GM19328 (cell line): ENCODE results near the gene GPR35.

Experiments used
- ATAC-seq: cut with Tn5 transposase; IDR thresholded peaks from one replicate; pipeline ENCODE4 v1.9.1; 2021; ENCODE audit warnings: mild to moderate bottlenecking, moderate library complexity; ENCODE audit not compliant: unreplicated experiment

Gene GPR35

DNA sequence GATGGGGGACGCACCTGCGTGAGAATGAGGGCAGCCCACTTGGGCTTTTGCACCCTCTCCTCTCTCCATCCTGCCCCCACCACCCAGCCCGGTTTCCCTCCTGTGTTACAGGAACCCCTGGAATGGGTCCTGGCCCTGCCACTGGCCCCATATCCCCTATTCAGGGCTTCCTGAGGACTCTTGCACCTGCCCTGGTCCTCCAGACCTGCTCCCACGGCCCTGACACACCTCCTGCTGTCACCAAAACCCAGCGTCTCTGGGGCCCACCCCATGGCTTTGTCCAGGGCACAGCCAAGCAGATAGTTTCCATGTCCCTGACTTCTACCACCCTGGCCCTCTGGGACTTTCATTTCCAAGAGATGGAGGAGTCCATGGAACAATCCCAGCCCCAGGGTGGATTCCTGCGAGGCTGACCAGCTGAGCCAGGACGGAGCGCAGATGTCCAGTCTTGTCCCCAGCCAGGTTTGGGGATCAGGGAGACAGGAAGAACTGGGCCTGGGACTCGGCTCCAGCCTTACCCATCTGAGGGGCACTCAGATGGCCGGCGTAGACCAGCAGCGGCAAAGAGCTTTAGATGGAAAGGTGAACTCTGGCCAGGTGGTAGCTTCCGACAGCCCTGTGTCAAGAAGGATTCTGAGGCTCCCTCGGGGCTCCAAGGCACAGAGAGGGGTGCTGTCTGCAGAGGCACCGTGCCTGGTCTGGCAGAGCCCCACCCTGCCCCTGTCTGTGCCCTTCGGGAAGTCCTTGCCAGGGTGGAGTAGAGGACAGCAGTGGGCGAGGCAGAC is 12.0 kb downstream of the GPR35 start:
- ATAC-seq, result no peak

DNA sequence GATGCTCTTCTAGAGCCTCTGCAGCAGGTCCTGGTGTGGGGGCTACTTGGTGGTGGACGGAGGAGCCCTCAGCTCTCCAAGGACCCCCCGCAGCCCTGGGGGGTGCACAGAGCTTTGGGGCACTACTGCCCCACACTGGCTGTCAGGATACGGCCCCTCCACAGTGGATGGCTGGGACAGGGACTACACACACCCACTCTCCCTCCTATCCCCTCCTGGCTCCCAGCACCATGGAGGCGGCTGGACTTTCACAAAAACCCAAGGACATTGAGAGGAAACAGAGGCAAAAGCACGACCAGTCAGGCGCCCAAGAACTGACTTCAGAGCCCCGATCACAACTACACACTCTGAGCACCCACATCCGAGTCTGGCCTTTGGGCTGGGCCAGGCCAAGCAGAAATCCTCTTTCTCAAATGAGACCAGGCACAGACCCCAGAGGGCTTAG is 12.6 kb downstream of the GPR35 start:
- no peak for ATAC-seq

DNA sequence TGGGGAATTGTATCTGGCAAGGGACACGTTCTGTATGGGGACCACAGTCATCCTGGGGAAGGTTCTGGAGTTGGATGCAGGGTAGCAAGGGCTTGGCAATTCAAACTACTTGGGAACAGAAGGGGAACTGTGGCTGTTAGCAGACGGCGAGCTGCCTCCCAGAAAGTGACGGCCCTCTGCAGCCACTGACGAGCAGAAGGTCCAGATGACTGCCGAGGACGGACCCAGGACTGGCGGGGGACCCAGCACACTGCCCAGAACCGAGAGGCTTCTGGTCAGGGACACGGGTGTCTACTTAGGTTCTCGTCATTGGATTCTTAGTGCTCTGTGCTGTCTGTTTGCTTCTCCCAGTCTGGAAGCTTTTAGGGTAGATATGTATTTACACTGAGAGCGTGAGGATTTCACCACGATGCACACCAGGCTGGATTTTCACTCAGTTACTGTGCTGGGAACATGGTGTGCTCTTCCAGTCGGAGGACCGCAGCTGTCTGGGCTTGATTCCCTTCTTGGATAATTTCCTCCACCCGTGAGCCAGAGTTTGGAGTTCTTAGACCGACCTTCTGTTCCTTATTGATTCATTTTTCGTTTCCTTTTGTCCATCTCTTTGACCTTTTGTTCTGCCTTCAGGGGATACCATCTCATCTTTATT is 13.4 kb downstream of the GPR35 start:
- ATAC-seq, result no peak

DNA sequence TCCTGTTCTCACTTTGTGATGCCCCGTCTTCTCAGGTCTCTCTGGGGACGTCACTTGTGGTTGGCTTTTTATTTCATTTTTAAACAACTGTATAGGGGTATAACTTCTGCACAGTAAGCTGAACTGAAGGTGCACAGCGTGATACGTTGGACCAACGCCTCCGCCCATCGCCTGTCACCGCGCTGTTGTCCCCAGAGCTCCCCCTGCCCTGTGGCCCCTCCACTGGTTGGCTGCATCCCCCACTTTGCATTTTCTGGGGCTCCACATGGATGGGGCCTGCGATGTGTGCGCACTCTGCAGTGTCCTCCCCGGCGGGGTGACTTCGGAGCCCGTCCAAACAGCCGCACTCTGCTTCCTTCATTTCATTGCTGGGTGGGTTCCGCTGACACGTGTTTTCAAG is 14.3 kb downstream of the GPR35 start:
- ATAC-seq, result no peak

DNA sequence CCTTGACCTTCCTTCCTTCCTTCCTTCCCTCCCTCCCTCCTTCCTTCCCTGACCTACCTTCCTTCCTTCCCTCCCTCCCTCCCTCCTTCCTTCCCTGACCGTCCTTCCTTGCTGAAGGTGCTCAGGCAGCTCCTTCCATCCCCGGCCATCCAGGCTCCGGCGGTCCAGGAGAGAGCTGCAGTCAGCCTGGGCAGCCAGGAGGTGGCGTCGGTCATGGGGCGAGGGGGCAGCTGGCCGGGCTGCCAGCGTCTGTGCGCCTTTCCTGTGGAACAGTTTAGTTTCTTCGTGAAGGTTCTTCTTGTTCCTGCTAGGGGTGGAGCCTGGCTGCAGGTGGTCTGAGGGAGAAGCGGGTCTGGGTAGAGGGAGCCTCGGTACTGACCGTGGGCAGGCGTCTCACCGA is 15.7 kb downstream of the GPR35 start:
- no peak for ATAC-seq

DNA sequence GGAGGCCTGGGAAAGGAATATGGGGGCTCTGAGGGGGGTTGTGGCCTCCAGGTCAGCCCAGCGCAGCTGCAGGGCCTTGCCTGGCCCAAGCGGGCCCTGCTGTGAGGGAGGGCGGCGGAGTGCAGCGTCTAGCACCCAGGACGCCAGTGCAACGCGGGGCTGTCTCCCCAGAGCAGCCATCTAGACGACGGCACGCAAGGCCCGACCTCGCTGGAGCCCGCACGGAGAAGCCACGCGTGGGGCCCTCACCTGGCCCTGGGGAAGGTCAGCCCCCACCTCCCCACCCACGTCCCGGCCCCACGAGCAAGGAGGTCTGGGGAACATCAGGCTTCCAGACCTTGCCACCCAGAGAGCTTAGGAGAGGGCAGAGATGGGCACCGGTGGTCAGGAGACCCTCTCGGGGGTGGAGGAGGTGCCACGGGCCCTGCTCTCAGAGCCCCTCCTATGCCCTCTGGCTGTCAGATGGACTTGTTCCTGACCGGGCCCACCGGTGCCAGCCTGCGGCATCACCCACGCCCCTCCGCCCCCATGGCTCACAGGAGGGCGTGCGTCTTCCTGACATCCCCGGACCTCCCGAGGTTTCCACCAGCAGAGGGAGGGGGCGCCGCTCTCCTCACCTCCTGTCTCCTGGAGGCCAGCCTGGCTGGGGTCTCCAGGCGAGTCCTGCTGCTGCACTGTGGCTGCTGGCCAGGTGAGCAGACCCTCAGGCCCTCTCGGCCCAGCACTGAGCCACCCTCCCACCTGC is 17.0 kb downstream of the GPR35 start:
- ATAC-seq, result no peak

DNA sequence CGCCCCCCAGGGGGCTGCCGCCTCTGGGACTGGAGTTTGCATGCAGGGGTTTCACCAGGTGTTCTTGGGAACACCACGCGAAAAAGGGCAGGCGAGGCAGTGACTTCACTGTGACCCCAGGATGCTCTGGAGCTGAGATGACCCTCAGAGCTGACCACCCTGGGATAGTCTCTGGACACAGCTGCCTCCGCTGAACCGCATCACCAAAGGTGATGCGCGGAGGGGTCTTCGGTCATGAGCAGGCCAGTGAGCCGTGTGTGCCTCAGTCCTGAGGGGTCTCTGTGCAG is 17.5 kb downstream of the GPR35 start:
- ATAC-seq, result no peak

DNA sequence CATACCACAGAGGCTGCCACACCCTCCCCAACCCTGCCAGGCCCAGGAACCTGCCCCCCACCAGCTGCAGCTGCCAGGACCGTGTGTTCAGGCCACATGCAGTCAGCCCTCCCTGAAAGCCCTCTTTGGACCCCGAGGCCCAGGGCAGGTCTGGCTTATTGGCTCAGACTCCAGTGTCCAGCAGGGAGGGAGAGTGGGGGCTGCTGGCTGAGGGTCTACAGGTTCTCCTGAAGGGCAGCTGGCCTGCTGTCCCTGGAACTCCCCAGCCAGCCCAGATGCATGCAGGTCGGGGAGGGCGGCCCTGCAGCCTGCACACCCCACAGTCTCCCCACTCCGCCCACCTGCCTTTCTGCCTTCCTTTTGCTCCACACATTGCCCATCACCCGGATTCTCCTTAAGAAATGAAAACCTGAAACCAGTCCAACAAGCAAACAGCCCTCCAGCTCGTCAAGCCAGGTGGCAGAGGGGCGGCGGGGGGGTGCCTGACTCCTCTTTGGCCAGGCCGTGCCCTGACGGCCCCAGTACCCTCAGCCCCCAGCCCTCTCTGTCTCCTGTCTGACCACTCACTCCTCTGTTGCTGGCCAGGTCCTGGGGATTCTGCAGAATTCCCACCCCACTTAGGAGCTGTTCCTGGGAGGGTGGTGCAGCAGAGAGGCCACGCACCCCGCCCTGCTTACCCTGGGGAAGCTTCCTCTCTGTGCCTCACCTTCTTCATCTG is 18.0 kb downstream of the GPR35 start:
- no peak for ATAC-seq

DNA sequence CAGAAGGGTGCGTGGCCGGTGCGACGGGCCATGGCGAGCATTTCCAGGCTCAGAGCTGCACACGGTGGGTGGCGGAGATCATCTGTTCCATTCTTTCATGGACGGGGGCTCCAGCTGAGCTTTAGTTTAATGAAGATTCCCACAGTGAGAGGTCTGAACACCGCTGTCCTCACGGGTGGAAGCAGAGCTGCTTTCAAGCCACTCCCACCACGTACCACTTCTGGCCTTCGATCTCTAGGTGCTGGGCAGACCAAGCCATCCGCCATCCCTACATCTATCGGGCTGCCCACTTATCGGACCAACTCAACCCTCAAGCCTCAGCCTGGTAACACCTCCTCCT is 18.5 kb downstream of the GPR35 start:
- no peak for ATAC-seq

DNA sequence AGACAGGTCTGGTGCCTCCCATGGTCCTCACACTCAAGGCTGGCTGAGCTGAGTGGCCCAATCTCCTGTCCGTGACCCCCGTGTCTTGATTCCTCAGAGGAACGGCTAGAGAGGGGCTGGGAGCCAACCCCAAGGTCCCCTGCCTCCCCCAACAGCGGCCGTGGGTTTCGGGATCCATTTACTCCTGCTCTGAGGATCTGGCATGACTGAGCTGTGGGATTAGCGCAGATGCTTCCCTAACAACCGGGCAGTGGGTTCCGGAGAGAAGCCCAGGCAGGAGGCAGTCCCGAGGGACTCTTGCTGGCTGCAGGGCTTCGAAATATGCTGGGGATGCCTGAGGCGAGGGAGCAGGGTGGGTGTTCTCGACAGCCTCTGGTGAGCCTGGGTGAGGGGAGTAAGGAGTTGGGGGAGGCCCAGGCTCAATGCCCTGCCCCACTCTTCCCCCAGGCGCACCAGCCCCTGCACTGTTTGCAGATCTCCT is 18.9 kb downstream of the GPR35 start:
- ATAC-seq, result no peak

DNA sequence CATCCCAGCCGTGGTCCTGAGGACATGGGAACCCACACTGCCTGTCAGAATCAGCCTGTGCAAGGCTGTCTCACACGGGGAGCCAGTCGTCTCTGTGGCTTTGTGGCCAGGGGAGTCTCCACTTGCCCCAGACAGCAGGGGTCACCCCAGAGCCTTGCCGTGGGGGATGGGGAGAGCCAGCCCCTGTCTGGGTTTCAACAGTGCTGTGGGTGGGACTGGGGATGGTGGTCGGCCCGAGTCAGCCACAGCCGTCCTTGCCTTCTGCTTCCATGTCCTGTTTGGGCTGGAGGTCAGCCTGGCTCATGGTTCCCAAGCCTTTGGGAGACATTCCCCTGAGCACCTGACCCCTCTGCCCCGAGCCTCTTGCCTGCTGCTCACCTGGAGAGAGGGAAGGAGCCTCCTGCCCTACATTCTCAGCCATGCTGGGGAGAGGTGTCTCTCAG is 19.6 kb downstream of the GPR35 start:
- ATAC-seq, result no peak

DNA sequence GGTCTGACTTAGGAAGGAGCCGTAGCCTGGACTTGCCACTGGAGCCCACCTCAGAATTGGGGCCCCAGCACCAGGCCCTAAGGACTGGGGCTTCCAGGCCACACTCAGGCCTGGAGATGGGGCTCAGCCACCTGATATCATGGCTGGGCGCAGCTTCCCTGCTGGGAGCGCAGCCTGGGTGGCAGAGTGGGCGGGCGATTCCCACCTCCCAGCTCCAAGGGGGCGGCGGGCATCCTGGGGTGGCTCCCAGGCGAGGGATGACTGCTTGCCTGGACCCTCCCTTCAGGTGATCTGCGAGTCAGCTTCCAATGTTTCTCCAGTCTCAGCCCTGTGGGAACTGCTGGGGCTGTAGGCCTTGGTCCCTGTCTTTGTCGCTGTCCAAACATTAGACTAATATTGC is 20.1 kb downstream of the GPR35 start:
- no peak for ATAC-seq

DNA sequence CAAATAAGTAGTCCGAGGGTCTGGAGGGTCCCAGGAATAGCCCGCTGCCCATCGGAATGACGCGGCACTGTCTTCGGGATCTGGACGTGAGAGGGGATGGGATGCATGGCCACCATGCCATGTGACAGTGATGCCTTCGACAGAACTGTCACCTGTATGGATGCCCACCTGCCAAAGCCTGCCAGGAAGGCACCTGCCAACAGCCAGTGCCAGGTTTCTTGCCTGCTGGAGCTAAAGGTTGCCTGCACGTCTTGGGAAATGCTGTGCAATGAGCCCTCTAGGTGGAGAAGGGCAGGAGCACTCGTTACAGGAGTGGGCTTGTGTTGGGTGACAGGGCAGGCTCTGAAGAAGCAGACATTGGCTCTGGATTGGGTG is 20.5 kb downstream of the GPR35 start:
- ATAC-seq, result no peak

DNA sequence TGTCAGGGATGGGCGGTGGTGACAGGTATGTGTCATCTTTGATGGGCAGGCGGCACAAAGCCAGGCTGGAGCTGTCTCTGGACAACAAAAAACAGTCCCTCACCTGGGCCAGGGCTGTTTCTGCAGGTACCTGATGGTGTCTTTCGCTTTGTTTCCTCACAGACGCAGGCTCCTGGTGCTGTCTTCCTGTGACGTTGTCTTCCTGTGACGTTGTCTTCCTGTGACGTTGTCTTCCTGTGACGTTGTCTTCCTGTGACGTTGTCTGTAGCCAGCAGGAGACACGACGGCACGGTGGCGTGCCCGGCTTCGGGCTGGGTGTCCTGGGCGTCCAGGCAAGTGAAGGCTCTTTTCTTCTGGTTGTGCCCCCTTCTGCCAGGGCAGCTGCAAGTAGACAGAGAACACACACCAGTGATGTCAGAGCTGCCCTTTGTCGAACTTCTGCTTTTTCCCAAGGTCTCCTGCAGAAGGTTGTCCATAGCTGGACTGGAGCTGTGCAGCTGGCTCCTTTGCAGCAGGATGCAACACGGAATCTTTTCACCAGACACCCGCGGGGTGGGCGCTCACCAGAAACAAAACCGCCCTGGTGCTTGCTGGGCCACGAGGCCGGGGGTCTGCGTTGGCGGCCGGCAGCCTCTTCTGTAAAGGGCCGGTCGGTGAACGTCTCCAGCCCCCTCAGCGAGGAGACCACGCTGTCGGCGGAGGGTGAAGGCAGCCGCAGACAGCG is 21.1 kb downstream of the GPR35 start:
- no peak for ATAC-seq

DNA sequence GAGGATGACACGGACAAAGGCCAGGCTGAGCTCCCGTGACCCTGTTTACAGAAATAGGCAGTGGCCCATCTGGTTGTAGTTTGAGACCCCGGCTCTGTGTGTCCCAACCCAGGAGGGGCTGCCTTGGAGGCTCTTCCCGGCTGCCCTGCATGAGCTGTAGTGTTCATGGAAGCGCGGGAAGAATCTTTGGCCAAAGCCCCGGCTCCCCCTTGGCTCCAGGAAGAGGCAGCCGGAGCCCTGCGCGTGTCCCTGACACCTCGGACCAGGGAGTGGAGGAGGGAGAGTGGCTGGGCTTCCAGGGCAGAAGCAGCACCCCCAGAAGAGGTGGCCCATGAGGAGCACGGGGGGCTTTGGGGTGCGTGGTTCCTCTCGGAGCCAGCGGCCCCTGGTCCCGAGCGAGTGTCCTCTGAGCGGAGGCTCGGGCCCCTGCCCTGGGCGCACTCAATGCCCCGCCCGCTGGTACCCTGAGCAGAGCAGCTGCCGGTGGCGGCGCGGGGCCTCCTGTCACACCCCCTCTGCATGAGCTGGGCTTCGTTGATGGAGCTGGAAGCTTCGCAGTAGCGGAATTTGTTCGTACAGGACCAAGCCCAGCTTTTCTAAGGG is 21.7 kb downstream of the GPR35 start:
- ATAC-seq, result no peak

DNA sequence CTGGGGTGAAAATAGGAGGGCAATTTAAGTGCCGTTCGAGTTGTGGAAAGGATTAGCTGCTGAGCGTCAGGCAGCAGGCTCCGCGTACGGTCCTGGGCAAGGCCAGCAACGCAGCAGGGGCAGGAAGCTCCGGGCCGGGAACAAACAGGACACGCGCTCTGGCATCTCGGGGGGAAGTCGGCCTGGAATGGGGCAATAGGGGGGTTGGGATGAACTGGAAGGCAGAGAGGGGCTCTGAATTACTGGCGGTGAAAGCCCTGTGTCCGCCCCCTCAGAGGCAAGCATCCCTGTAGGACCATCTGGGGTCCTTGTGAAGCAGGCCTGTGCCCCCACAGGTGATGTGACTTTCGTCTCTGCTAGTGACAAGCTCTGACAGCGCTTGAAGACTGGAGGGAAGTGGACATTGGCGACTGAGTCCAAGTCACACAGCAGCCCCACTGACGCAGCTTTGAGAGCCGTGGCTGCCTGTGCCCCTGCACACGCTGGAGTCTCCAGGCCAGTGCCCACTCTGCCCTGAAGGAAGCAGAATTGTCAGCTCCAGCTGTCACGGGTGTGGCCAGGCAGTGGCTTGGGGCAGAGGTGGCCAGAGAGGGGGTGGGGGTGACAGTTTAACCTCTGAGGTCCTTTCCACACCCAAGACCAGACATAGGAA is 22.3 kb downstream of the GPR35 start:
- ATAC-seq, result no peak

DNA sequence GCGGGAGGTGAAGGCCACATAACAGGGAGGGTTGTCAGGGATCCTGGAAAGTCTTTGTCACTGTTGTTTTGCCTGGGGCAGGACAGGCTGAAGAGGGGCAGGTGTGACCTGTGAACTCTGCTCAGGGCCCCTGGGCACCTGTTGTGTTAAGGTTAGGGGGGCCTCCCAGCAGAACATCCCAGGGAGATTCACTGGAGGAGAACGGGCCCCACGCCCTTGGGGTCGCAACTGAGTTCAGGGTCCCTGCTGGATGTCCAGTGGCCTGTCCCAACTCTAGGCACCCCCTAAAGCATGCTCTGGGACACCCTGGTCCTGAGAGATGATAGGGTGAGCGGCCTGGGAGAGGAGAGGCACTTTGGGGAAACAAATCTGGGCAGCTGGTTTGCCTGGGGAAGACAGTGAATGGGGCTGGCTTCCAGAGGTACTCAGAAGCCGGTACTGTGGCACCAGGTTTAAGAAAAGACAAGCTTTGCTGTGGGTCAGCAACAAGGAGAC is 22.9 kb downstream of the GPR35 start:
- ATAC-seq, result no peak

DNA sequence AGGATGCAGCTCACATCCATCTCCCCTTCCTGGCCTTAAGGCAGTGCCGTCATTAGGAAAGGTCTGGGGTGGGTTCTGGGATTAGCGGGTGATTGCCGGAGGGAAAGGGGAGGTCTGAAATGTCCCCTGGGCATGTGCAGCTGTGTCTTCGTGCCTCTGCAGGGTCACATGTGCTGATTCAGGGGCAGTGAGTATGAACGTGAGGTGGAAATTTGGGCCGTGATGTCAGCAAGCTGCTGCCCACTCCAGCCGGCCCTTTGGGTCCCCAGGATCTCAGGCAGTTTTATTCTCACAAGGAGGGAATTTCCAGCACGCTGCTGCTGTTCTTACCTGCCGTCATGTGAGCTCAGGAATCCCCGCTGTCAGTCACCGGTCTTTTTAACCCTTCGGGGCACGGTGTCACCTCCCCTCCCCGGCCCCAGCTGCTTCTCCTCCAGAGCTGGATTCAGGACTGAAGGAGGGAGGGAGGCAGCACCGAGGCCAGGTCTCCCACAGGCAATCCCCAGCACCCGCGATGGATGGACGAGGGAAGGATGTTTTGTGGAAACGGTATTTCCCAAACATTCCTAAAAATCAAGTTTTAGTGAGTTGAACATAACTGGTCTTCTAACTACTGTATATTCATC is 23.5 kb downstream of the GPR35 start:
- no peak for ATAC-seq

DNA sequence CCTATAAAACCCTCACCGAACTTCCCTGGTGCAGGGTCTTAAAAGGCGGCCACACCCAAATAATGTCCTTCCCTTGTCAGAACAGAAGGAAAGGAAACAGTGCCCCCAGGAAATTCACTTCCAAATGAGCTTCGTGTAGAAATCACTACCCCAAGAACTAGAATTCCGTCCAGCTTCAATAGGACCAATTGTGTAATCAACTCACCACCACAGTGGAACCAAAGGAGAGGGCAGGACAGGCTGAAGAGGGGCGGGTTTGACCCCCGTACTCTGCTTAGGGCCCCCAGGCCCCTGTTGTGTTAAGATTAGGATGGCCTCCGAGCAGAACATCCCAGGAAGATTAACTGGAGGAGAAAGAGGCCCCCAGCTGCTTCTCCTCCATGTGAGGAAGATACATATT is 24.1 kb downstream of the GPR35 start:
- ATAC-seq, result no peak
